Testis (tissue), 3 donors: ENCODE measurements around the gene LMO2. TPM values are rescaled to one million over a fixed set of nuclear protein-coding genes. Genes with fewer than 3 reads are reported as not detected.

Source experiments
- DNase-seq: peaks from one replicate; pipeline ENCODE4 v3.0.0-alpha.2; 2019
- H3K27ac ChIP-seq, 2 donors: fragments of 200-600 bp; sonication (generic); one replicate each; pipeline ENCODE4 v1.5.1; 2019
- H3K27me3 ChIP-seq: fragments of 200-600 bp; sonication (generic); one replicate; pipeline ENCODE4 v1.5.1; 2019
- H3K36me3 ChIP-seq: fragments of 200-600 bp; sonication (generic); one replicate; pipeline ENCODE4 v1.5.1; 2017; ENCODE audit warnings: low read depth; ENCODE audit errors: missing control alignments
- H3K4me1 ChIP-seq: fragments of 200-600 bp; sonication (generic); one replicate; pipeline ENCODE4 v1.5.1; 2019
- H3K4me3 ChIP-seq, 2 donors: fragments of 200-600 bp; sonication (generic); one replicate each; pipeline ENCODE4 v1.5.1; 2017 to 2019
- H3K9me3 ChIP-seq: fragments of 200-600 bp; sonication (generic); one replicate; pipeline ENCODE4 v1.5.1; 2017
- POLR2A ChIP-seq: fragments of 450-650 bp; IDR thresholded peaks from one replicate; pipeline ENCODE4 v1.6.1; 2017; ENCODE audit warnings: antibody characterized with exemption, mild to moderate bottlenecking, moderate library complexity
- WGBS, 2 donors: methylation state at CpG; one replicate each; pipeline ENCODE4 v1.1.5; 2018; 5-methylcytosine and 5-hydroxymethylcytosine counted together
- intact Hi-C: fragments of 100-400 bp; cut with DNase I; formaldehyde crosslinking; loops from one replicate; pipeline ENCODE4 v1.15.1; 2023; ENCODE audit warnings: low total_unique reads
- polyA plus RNA-seq: library from polyadenylated mRNA; stranded (reverse); fragments of 350-450 nt; fragmentation: Illumina TruSeq; extraction: RNeasy Lipid Tissue Mini Kit (QIAGEN cat#74804); gene quantifications from one replicate; pipeline ENCODE4 v1.2.3, GENCODE V29; 2014; ENCODE audit warnings: low read depth, low replicate concordance; ENCODE audit not compliant: insufficient read depth
- total RNA-seq, 2 donors: library from RNA; depleted of rRNA; stranded (reverse); fragments of >200 nt; gene quantifications; one replicate each; pipeline ENCODE4 v1.2.3, GENCODE V29; 2016
- TF ChIP-seq, protein P1 (sequence below), 3 experiments: fragments of 450-650 bp in 2 of 3; fragments of 200-600 bp in 1 of 3; sonication (generic) in 1 of 3; IDR thresholded peaks; one replicate each; pipeline ENCODE4 v1.5.1; 2016 to 2019; ENCODE audit warnings: antibody characterized with exemption in 3 of 3, mild to moderate bottlenecking in 2 of 3, moderate library complexity in 1 of 3

Gene LMO2
- total and polyA plus RNA-seq, 3 donors from 2014 or later, result 6.5 to 18.3 (median 8.1) TPM

DNA sequence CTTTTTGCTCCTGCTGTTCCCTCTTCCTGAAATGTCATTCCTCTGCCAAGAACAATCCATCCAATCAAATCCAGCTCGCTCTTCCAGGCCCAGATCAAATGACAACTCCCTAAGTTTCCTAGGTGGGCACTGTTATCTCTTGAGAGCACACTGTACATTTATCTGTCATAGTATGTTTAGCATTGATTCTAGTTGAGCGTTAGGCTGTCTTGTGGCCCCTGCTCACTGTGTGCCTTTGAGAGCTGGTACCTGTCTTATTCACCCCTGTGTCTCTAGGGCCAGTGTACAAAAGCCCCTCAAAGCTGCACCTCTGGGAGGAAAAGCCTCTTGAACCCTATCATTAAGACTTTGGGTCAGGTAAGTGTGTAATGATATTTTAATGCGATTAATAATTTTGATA, 7.1 kb upstream of the LMO2 start:
- H3K4me3 ChIP-seq, result no peak overlapping the region
- TF ChIP-seq POLR2A, result no peak
- TF ChIP-seq, protein P1, sequence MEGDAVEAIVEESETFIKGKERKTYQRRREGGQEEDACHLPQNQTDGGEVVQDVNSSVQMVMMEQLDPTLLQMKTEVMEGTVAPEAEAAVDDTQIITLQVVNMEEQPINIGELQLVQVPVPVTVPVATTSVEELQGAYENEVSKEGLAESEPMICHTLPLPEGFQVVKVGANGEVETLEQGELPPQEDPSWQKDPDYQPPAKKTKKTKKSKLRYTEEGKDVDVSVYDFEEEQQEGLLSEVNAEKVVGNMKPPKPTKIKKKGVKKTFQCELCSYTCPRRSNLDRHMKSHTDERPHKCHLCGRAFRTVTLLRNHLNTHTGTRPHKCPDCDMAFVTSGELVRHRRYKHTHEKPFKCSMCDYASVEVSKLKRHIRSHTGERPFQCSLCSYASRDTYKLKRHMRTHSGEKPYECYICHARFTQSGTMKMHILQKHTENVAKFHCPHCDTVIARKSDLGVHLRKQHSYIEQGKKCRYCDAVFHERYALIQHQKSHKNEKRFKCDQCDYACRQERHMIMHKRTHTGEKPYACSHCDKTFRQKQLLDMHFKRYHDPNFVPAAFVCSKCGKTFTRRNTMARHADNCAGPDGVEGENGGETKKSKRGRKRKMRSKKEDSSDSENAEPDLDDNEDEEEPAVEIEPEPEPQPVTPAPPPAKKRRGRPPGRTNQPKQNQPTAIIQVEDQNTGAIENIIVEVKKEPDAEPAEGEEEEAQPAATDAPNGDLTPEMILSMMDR (IDR thresholded peaks at IDR 0.05), result no peak
- H3K4me1 ChIP-seq, result peaks cover 4% of the 10 kb centered on the region
- no peak overlapping the region for H3K27ac ChIP-seq
- intact Hi-C loops, result no loop called here
- no peaks in the 10 kb centered on the region for H3K36me3 ChIP-seq
- DNase-seq, result no peak
- H3K27me3 ChIP-seq, result no peaks in the 10 kb centered on the region
- WGBS, 2 donors, result 83 to 91% methylated on average over 3 of the region's 3 CpGs
- no peaks in the 10 kb centered on the region for H3K9me3 ChIP-seq

DNA sequence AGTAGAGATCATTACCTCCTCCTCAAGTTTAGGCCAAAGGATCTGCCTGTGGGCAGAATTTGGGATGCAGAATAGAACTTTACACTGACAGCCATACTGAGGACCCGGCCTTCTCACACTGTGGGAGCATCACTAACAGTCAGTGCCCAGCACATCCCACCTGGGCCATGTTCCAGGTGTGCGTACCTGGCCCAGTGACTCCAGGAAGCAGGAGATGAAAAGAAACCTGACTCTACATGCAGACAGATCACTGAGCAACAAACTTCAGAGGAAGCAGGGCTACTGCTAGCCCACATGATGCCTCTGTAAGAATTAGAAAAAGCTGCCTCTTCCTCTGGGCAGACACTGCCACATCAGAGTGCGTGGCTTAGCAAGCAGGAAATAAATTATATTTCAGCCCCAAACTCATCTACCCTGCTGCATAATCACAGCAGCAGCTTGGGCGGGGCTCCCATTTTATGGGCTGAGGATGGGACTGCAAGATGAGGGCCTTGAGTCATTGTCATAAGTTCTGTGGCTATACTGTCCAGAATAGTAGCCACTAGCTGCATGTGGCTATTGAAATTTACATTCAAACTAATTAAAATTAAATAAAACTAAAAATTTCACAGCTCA, 6.0 kb upstream of the LMO2 start:
- intact Hi-C loops, result no loop called here
- Histone ChIP-seq H3K27me3 (no peaks in the 10 kb centered on the region), H3K4me1 (peaks cover 4% of the 10 kb centered on the region), H3K4me3 (no peak overlapping the region), H3K36me3 (no peaks in the 10 kb centered on the region), H3K9me3 (no peaks in the 10 kb centered on the region), H3K27ac (no peak overlapping the region)
- no peak for DNase-seq
- 91 to 93% methylated on average over 4 of the region's 4 CpGs for WGBS, 2 donors
- TF ChIP-seq POLR2A, result no peak
- TF ChIP-seq, protein P1 (IDR thresholded peaks at IDR 0.05), result no peak

GRCh38 chr11:33896911-33897310, 5.0 kb upstream of the LMO2 start:
- Histone ChIP-seq H3K9me3 (no peaks in the 10 kb centered on the region), H3K27me3 (no peaks in the 10 kb centered on the region), H3K4me1 (peaks cover 4% of the 10 kb centered on the region), H3K27ac (no peak overlapping the region), H3K36me3 (no peaks in the 10 kb centered on the region), H3K4me3 (no peak overlapping the region)
- intact Hi-C loops, result no loop called here
- WGBS, 2 donors, result 80 to 95% methylated on average over 2 of the region's 2 CpGs
- DNase-seq, result no peak
- no peak for TF ChIP-seq POLR2A
- TF ChIP-seq, protein P1 (IDR thresholded peaks at IDR 0.05), result no peak

GRCh38 chr11:33895752-33896137, 3.9 kb upstream of the LMO2 start:
- no peak overlapping the region for H3K27ac ChIP-seq
- DNase-seq, result no peak
- TF ChIP-seq, protein P1 (IDR thresholded peaks at IDR 0.05), result no peak
- TF ChIP-seq POLR2A, result no peak
- no peaks in the 10 kb centered on the region for H3K27me3 ChIP-seq
- peaks cover 4% of the 10 kb centered on the region for H3K4me1 ChIP-seq
- no peaks in the 10 kb centered on the region for H3K9me3 ChIP-seq
- intact Hi-C loops, result no loop called here
- 92 to 93% methylated on average over 2 of the region's 2 CpGs for WGBS, 2 donors
- no peak overlapping the region for H3K4me3 ChIP-seq
- no peaks in the 10 kb centered on the region for H3K36me3 ChIP-seq

GRCh38 chr11:33894398-33894746, 2.5 kb upstream of the LMO2 start:
- H3K36me3 ChIP-seq, result no peaks in the 10 kb centered on the region
- H3K4me3 ChIP-seq, result no peak overlapping the region

More at GRCh38 chr11:33894398-33894746, 2.5 kb upstream of the LMO2 start:
- TF ChIP-seq, protein P1 (IDR thresholded peaks at IDR 0.05), result no peak
- TF ChIP-seq POLR2A, result no peak
- no peak overlapping the region for H3K27ac ChIP-seq
- intact Hi-C loops, result no loop called here
- no peaks in the 10 kb centered on the region for H3K27me3 ChIP-seq
- no peak for DNase-seq
- WGBS, 2 donors, result 65 to 68% methylated on average over 4 of the region's 4 CpGs
- H3K4me1 ChIP-seq, result peaks cover 4% of the 10 kb centered on the region
- no peaks in the 10 kb centered on the region for H3K9me3 ChIP-seq
